CD4-positive, CD25-positive, alpha-beta regulatory T cell (primary cell): ENCODE results near the gene MOCOS. TPM values are rescaled to one million over a fixed set of nuclear protein-coding genes. Genes with fewer than 3 reads are reported as not detected.

ENCODE experiments used
- ATAC-seq, 2 donors: fragments of 150-1000 bp; cut with Tn5 transposase; one replicate each; pipeline ENCODE4 v1.10.0; 2021; ENCODE audit warnings: low read depth in 2 of 2, moderate number of reproducible peaks in 2 of 2, moderate library complexity in 1 of 2
- DNase-seq, 3 donors: peaks; one replicate each; pipeline versions ENCODE4 v3.0.0 to v3.0.0-alpha.2; 2012 to 2022; ENCODE audit warnings: mixed read lengths in 1 of 3
- H3K27ac ChIP-seq: one replicate; pipeline ENCODE4 v1.7.0; 2013; ENCODE audit warnings: mild to moderate bottlenecking, low read length; ENCODE audit not compliant: insufficient read depth, poor library complexity, severe bottlenecking
- H3K27me3 ChIP-seq: one replicate; pipeline ENCODE4 v1.7.0; 2013; ENCODE audit warnings: low read length; ENCODE audit not compliant: control insufficient read depth, insufficient read depth
- H3K36me3 ChIP-seq: one replicate; pipeline ENCODE4 v1.7.0; 2013; ENCODE audit warnings: mild to moderate bottlenecking, low read length, moderate library complexity; ENCODE audit not compliant: control insufficient read depth, insufficient read depth
- H3K4me1 ChIP-seq: 2 replicates; pipeline ENCODE4 v1.7.0; 2013; ENCODE audit warnings: mild to moderate bottlenecking, low read length; ENCODE audit not compliant: insufficient read depth, control insufficient read depth, poor library complexity, severe bottlenecking
- H3K4me3 ChIP-seq: one replicate; pipeline ENCODE4 v1.7.0; 2013; ENCODE audit warnings: low read depth, mild to moderate bottlenecking, low read length, moderate library complexity
- H3K9me3 ChIP-seq, 2 experiments: 1 replicate in 1 of 2; 2 replicates in 1 of 2; pipeline ENCODE4 v1.7.0; 2013; ENCODE audit warnings: low read length in 2 of 2, mild to moderate bottlenecking in 1 of 2, moderate library complexity in 1 of 2; ENCODE audit not compliant: control insufficient read depth in 2 of 2
- H3K27ac Mint-ChIP-seq, 3 donors: one replicate each; pipeline ENCODE4 v1.8.0; 2020 to 2022; ENCODE audit warnings: mild to moderate bottlenecking in 3 of 3, mixed read lengths in 3 of 3, moderate library complexity in 2 of 3
- H3K27me3 Mint-ChIP-seq: one replicate; pipeline ENCODE4 v1.8.0; 2022; ENCODE audit warnings: mild to moderate bottlenecking, mixed read lengths
- H3K36me3 Mint-ChIP-seq: one replicate; pipeline ENCODE4 v1.8.0; 2020; ENCODE audit warnings: mixed read lengths
- H3K4me1 Mint-ChIP-seq, 4 donors: one replicate each; pipeline ENCODE4 v1.8.0; 2020 to 2022; ENCODE audit warnings: mixed read lengths in 4 of 4, mild to moderate bottlenecking in 1 of 4
- H3K4me3 Mint-ChIP-seq, 4 donors: one replicate each; pipeline ENCODE4 v1.8.0; 2020 to 2022; ENCODE audit warnings: mild to moderate bottlenecking in 4 of 4, mixed read lengths in 4 of 4, moderate library complexity in 3 of 4
- H3K9me3 Mint-ChIP-seq, 7 donors: one replicate each; pipeline ENCODE4 v1.8.0; 2020 to 2022; ENCODE audit warnings: mixed read lengths in 7 of 7, mild to moderate bottlenecking in 3 of 7, moderate library complexity in 2 of 7
- polyA plus RNA-seq, 4 donors: library from polyadenylated mRNA; unstranded; fragments of 300-500 nt; fragmentation: Illumina TruSeq; gene quantifications; one replicate each; pipeline ENCODE4 v1.2.3, GENCODE V29; 2021
- total RNA-seq: library from RNA; stranded (reverse); gene quantifications from one replicate; pipeline ENCODE4 v1.2.3, GENCODE V29; 2022

The MOCOS gene
- total and polyA plus RNA-seq, 5 donors from 2014 or later = 0.02 TPM; not detected in 4

DNA sequence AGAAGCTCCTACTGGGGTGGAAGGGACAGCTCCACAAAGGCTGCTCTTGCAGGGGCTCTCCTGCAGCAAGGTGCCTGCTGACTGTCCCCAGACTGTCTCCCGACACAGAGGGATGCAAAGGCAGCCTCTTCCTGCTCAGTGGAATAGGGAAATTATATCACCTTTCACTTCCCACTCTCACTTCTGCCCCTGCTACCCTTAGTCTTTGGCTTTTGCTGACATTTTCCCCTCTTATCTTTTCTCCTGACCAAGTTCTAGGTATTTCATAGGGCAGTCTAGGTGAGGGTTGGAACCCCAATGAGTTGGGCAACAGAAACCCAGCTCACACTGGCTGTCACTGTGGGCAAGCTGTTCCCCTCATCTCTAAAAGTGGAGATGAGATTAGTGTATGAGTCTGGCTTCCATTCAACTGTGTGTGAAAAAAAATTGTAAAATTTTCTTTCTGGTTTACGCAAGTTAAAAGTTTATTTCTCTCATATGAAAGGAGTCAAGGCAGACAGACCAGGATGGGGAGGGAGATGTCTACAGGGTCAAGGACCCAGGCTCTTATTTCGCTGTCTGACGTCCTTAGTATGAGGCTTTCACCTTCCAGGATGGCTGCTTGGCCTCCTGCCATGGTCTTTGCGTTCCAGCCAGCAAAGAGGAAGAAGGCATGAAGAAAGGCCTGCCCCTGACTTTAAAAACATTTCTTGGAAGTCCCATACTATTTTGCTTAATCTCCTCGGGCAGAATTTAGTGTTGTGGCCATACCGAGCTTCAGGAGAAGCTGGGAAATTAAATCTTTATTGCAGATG is 7.5 kb upstream of the MOCOS start:
- Mint-ChIP-seq H3K36me3 (peaks cover 25% of the 10 kb centered on the region), H3K27ac (peak overlapping the region; percentile 17 to 83 (median 20)), H3K4me1 (peaks cover 5 to 14% (median 9%) of the 10 kb centered on the region in 4 donors)

DNA sequence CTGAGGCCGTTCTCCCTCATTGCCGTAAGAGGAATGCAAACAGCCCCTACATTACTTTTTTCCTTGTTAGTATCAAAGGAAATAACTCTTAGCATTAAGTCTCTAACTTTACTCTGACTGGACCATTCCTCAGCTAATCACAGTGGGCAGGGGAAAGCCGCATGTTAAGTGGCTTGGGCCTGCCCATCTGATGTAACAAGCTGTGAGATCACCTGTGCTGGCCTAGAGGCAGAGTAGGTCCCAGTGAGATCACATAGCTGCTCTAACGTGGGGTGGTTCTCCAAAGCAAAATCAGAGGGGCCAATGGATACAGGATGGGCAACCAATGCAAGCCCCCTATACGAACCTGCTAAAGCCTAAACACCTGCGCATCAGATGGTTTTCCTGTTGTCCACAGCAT is 5.9 kb upstream of the MOCOS start:
- Histone ChIP-seq H3K36me3 (peaks cover 4% of the 10 kb centered on the region), H3K4me3 (no peak overlapping the region), H3K9me3 (no peaks in the 10 kb centered on the region), H3K27ac (no peak overlapping the region), H3K4me1 (peaks cover 2% of the 10 kb centered on the region), H3K27me3 (peaks cover 2% of the 10 kb centered on the region)
- DNase-seq (no peak), ATAC-seq (no peak)
- Mint-ChIP-seq H3K27me3 (peaks cover 8% of the 10 kb centered on the region), H3K4me3 (no peak overlapping the region), H3K4me1 (peaks cover 6 to 14% (median 8%) of the 10 kb centered on the region in 4 donors), H3K9me3 (peaks cover 0 to 8% (median 0%) of the 10 kb centered on the region in 7 donors), H3K27ac (no peak overlapping the region), H3K36me3 (peaks cover 14% of the 10 kb centered on the region)

More for the DNA sequence above, 7.5 kb upstream of the MOCOS start:
- Mint-ChIP-seq H3K4me3 (no peak overlapping the region), H3K9me3 (peaks cover 0 to 8% (median 0%) of the 10 kb centered on the region in 7 donors), H3K27me3 (no peaks in the 10 kb centered on the region)
- Histone ChIP-seq H3K27me3 (no peaks in the 10 kb centered on the region), H3K27ac (no peak overlapping the region), H3K9me3 (no peaks in the 10 kb centered on the region), H3K4me3 (no peak overlapping the region), H3K4me1 (no peaks in the 10 kb centered on the region), H3K36me3 (peaks cover 20% of the 10 kb centered on the region)
- ATAC-seq (no peak), DNase-seq (no peak)

DNA sequence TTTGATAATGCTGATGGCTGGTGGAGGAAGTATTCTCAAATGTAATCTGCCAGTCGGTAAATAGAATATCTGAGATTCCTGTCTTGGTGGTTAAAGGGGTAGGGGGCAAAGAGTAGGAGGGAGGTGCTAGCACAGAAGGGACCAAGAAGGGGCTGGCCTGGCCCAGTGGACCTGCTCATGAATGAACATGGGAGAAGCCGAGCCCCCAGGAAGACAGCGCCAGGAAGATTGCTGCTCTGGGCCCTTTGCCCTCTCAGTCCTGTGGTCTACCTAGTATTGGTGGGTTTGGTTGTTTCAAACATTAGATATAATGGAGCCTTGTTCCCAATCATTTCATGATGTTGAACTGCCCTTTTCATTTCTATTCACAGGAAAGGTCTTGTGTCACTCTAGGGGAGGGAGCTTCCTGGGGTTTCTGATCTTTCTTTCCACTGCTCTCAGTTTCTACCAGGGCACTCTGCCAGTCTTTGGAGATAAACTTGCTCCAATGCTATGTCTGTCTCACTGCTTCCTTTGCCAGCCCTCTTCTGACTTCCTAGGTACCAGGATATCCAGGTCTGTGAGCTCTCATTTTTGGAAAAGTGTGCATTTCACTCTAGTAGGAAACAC is 5.3 kb upstream of the MOCOS start:
- Histone ChIP-seq H3K27ac (no peak overlapping the region), H3K9me3 (no peaks in the 10 kb centered on the region), H3K36me3 (no peaks in the 10 kb centered on the region), H3K4me3 (no peak overlapping the region), H3K4me1 (peaks cover 8% of the 10 kb centered on the region), H3K27me3 (peaks cover 2% of the 10 kb centered on the region)
- Mint-ChIP-seq H3K4me1 (peaks cover 6 to 16% (median 9%) of the 10 kb centered on the region in 4 donors), H3K9me3 (peaks cover 0 to 8% (median 0%) of the 10 kb centered on the region in 7 donors), H3K4me3 (no peak overlapping the region), H3K36me3 (peaks cover 8% of the 10 kb centered on the region), H3K27me3 (peaks cover 8% of the 10 kb centered on the region), H3K27ac (no peak overlapping the region)
- ATAC-seq = no peak
- DNase-seq = no peak

DNA sequence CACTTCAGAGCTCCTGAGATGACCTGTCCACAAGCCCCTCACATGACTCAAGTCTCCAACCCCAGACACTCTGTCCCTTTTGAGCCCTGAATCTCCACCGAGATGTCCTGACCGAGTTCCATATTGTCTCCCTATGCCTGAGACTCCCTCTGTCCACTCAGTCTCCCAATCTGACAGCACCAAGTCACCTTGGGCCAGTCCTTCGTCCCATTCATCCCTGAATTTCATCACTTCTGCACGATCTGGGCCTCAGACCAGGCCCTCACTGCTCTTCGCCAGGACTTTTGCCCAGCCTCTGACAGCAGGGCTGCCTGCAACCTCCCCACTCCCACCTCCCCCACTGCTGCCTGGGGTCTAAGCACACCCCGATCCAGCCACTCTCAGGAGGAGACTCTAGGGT is 4.3 kb upstream of the MOCOS start:
- Mint-ChIP-seq H3K9me3 (peaks cover 0 to 8% (median 0%) of the 10 kb centered on the region in 7 donors), H3K27ac (peak overlapping the region in 2 of 3 donors; percentile 21 to 80), H3K4me1 (peaks cover 6 to 19% (median 9%) of the 10 kb centered on the region in 4 donors), H3K27me3 (peaks cover 11% of the 10 kb centered on the region), H3K36me3 (peaks cover 3% of the 10 kb centered on the region), H3K4me3 (no peak overlapping the region)
- H3K4me1 ChIP-seq = peaks cover 16% of the 10 kb centered on the region
- H3K27ac ChIP-seq = no peak overlapping the region
- DNase-seq (no peak), ATAC-seq (no peak)
- H3K9me3 ChIP-seq = no peaks in the 10 kb centered on the region
- no peaks in the 10 kb centered on the region for H3K36me3 ChIP-seq
- peaks cover 2% of the 10 kb centered on the region for H3K27me3 ChIP-seq
- H3K4me3 ChIP-seq = no peak overlapping the region

DNA sequence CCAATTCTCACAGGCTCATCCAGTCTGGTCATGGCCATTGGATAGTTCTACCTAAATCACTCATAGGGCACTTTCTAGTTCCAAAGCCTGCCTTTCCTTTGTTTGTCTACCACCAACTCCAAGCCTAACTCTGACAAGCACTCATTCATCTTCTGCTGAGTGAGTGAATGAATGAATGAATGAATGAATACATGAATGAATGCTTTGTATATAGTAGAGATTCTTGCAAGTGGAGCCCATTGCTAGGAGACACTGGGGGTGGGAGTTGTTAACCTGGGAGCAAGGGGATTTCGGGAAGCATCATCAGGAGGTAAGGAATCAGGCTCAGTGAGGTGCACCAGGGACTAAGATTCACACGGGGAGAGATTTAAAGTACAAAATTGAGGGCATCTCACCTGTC is 3.3 kb upstream of the MOCOS start:
- no peak for ATAC-seq
- H3K4me1 ChIP-seq = peaks cover 17% of the 10 kb centered on the region
- no peaks in the 10 kb centered on the region for H3K9me3 ChIP-seq
- H3K27ac Mint-ChIP-seq = no peak overlapping the region
- peaks cover 0 to 8% (median 0%) of the 10 kb centered on the region in 7 donors for H3K9me3 Mint-ChIP-seq
- H3K27me3 Mint-ChIP-seq = peaks cover 19% of the 10 kb centered on the region
- H3K4me3 Mint-ChIP-seq = peak overlapping the region in 1 of 4 donors; percentile 57
- H3K4me1 Mint-ChIP-seq = peaks cover 6 to 27% (median 10%) of the 10 kb centered on the region in 4 donors
- no peaks in the 10 kb centered on the region for H3K36me3 ChIP-seq
- DNase-seq = no peak
- peaks cover 9% of the 10 kb centered on the region for H3K27me3 ChIP-seq
- H3K27ac ChIP-seq = no peak overlapping the region
- no peak overlapping the region for H3K4me3 ChIP-seq
- no peaks in the 10 kb centered on the region for H3K36me3 Mint-ChIP-seq

DNA sequence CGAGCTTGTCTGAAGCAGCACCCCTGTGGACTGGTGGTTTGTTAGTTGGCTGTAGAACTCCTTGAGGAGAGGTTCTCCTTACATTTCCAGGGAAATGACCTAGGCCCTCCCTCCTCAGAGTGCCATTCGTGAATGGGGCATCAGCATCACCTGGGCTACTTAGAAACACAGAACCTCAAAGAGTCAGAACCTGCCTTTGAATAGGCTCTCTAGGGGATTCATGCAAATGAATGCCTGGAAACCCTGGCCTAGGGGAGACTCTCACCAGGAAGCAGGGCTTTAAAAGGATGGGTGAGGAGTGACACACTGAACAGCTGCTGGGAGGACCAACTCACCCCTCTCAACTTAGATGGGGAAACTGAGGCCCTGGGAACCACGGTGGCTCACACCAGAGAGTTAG is 2.1 kb upstream of the MOCOS start:
- peaks cover 17% of the 10 kb centered on the region for H3K4me1 ChIP-seq
- peaks cover 0 to 7% (median 0%) of the 10 kb centered on the region in 7 donors for H3K9me3 Mint-ChIP-seq
- no peak overlapping the region for H3K27ac Mint-ChIP-seq
- H3K4me1 Mint-ChIP-seq = peaks cover 2 to 24% (median 8%) of the 10 kb centered on the region in 4 donors
- H3K36me3 ChIP-seq = no peaks in the 10 kb centered on the region
- H3K4me3 Mint-ChIP-seq = peak overlapping the region; percentile 33 to 44 (median 40)
- peaks cover 14% of the 10 kb centered on the region for H3K27me3 ChIP-seq
- ATAC-seq (no peak), DNase-seq (no peak)
- H3K4me3 ChIP-seq = no peak overlapping the region
- H3K27me3 Mint-ChIP-seq = peaks cover 28% of the 10 kb centered on the region
- no peaks in the 10 kb centered on the region for H3K9me3 ChIP-seq
- H3K27ac ChIP-seq = no peak overlapping the region
- no peaks in the 10 kb centered on the region for H3K36me3 Mint-ChIP-seq

DNA sequence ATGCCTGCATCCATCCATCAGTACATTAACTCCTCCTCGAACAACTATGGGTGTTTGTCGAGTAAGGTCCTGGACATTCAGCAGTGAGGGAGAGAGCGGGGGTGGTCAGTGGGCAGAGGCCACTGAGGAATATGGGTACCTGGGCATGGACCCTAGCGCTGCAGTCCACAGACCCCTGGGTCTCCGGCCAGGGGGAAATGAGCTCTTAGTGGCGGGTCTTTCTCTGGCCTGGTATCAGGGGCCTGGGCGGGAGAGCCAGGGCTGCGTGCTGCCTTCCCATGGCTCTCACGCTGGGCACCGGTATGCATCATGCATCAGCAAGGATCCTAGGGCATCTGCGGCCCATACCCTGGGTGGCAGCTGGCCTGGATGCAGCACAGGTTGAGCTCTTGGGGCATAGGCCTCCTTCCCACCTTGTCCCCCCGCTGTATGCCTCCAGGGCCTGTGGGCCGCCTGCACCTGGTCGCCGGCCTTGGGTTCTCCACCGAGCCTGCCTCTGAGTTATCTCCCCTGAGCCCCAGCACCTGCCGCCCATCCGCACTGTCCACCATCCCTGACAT is 1.3 kb upstream of the MOCOS start:
- peaks cover 17% of the 10 kb centered on the region for H3K4me1 ChIP-seq
- no peaks in the 10 kb centered on the region for H3K9me3 ChIP-seq
- no peak overlapping the region for H3K4me3 ChIP-seq
- DNase-seq = no peak
- no peak overlapping the region for H3K27ac ChIP-seq
- Mint-ChIP-seq H3K27me3 (peaks cover 28% of the 10 kb centered on the region), H3K36me3 (no peaks in the 10 kb centered on the region), H3K27ac (no peak overlapping the region), H3K9me3 (peaks cover 0 to 7% (median 0%) of the 10 kb centered on the region in 7 donors), H3K4me1 (peaks cover 0 to 24% (median 7%) of the 10 kb centered on the region in 4 donors), H3K4me3 (peak overlapping the region; percentile 36 to 89 (median 82))
- no peak for ATAC-seq
- H3K36me3 ChIP-seq = no peaks in the 10 kb centered on the region
- H3K27me3 ChIP-seq = peaks cover 14% of the 10 kb centered on the region
